ENCODE data around the gene TYW3.
A peak's percentile ranks its signal among the peaks of the same experiment; 100 is the strongest.

TYW3 gene, protein sequence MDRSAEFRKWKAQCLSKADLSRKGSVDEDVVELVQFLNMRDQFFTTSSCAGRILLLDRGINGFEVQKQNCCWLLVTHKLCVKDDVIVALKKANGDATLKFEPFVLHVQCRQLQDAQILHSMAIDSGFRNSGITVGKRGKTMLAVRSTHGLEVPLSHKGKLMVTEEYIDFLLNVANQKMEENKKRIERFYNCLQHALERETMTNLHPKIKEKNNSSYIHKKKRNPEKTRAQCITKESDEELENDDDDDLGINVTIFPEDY

DNA sequence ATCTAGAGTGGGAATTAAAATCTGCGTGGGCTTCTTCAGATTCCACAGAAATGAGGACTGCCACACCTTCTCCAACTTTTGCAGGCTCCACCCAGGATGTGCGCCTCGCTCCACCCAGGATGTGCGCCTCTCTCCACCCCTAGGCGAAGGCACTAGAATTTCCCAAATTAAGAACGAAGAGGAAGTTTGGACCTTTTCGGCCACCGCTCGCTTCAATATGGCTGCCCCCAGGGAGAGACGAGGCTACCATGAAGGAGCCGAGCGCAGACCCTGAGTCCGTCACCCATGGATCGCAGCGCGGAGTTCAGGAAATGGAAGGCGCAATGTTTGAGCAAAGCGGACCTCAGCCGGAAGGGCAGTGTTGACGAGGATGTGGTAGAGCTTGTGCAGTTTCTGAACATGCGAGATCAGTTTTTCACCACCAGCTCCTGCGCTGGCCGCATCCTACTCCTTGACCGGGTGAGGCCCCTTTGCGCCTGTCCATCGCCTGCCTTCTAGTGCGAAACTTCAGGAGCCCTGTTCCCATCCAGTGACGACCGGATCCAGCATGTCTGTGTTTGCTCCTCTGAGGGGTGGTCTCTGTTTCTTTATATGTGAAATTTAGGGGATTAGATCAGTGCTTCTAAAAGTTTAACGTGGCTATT, at the start of gene TYW3, which contains the start of gene CRYZ:
Gene TYW3 (plus strand): TSS at position 193 of the 644 bp plus-strand sequence. CDS start 93 bp downstream, at position 286.
Gene CRYZ (minus strand): TSS at position 91 of the 644 bp plus-strand sequence. CDS start 8,229 bp downstream, outside the sequence.
- DNase-seq (ENCODE audit: low read depth), result peak; percentile 88

DNA sequence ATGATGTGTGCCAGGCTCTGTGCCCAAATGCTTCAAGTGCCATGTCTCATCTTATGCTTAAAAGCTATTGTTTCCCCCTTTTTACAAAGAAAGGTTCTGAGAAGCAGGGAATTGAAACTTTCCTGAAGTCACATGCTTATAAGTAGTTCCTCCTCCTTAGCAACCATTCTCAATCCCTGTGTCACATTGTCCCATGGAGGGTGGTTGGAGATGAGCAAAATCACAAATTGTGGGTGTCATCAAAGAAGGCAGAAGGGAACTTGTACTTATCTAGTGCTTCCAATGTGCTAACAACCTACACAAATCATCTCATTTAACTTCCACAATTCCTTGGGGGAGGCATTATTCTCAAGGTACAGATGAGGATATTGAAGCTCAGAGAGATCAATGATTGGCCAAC, 49.3 kb upstream of the TYW3 start:
- DNase-seq (ENCODE audit: low read depth), result no peak

DNA sequence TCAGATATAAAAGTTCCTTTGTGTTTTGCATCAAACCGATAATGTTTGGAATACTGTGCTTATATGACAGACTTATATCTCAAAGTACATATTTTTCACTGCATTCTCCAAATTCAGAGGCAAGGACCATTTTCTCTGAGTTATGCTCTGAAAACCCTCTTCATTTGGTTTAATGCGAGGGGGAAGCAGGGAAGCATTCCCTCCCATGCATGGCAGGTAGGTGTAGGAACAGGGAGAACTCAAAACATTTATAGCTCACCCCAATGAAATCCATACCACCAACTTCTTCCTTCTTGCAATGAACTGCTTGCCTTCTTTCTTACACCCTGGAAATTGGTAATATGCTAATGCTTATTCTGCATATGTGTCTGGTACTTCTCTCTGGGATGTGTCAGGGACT, 48.7 kb upstream of the TYW3 start:
- DNase-seq (ENCODE audit: low read depth), result no peak

DNA sequence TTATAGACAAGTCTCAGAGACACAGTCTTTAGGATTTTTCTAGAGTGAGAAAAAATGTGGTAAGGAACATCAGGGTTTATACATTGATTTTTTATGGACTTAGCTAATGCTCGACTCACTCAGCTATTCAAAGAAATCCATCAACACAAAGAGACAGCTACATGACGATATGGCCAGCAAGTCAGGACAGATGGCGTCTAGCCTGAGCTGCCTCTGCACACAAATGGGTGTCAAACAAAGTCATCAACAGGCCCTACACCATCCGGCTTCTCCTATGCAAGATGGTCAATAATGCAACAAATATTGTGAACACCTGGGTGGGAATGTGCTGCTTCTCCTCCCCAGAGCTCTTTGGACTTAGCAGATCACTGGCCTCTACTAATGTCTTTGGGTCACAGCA, 46.0 kb upstream of the TYW3 start:
- no peak for DNase-seq (ENCODE audit: low read depth)

DNA sequence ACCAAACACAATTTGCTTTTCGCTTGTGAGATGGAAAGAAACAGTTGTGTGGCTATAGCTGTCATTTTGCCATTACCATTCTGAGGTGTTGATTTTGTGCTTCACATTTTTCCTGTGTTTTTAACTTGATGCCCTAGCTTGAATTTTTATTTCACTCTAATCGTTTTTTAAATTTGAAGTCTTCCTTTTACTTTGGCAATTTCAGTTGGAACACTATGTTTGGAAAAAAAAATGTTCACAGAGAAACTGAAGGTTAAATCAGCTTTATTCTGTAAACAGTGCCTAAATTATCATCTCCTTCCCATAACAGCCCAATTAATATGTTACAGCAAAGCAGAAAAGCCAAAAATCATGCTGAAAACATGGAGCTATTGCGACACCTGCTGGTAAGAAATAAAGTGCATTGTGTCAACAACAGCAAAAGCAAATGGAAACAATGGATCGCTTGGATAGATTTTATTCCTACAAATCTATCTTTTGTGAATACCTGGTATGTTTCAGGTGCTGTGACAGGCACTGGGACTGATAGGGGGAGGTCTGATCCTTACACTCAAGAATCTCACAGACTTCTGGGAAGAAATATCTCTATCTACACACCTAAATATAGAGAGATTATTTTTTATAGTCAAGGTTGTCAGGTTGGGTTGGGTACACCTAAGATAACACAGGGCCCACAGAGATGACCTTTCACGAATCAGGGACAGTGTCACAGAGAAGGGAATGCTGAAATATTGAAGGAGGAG, 43.2 kb upstream of the TYW3 start:
- DNase-seq (ENCODE audit: low read depth), result peak; percentile 52

DNA sequence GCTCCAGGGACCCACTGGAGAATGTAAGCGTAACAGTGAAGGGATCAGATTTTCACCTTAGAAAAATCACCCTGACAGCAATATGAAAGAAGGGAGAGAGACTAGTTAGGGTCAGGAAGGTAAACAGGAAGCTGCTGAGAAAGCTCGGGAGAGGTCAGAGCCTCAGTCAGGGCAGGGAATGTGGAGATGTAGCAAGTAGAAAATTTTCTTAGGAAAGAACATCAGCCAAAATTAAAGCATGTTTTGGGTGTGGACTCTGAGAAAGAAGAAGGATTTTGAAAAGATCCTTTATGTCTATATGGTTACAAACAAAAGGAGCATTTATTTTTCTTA, 42.6 kb upstream of the TYW3 start:
- no peak for DNase-seq (ENCODE audit: low read depth)

DNA sequence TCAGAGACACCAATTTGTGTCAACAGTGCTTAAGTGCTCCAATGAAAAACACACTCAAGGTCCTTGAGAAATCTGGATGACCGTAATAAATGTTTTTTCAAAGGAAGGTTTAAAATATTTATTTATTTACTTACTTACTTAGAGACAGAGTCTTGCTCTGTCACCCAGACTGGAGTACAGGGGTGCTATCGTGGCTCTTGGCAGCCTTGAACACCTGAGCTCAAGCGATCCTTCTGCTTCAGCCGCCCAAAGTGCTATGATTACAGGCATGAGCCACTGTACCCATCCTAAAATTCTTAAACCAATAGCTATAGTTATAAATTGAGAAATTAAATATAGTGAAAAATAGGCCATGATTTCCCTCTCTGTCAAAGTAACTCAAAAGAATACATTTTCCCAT, 42.0 kb upstream of the TYW3 start:
- no peak for DNase-seq (ENCODE audit: low read depth)

DNA sequence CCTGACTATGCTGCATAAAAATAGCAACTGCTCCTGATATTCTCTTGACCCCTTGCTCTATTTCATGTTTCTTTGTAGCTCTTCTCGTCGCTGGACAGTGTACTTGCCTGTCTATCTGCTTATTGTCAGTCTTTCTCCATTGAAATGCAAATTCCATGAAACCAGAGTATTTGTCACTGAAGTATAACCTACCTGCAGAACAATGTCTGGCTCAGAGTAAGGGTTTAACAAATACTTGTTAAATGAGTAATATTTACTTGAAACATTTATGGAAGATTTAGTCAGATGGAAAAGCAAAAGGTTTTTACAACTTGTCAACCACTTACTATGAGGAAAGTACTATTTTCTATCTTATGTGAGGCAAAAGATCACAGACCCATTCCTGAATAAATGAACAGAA, 39.5 kb upstream of the TYW3 start:
- DNase-seq (ENCODE audit: low read depth), result no peak

DNA sequence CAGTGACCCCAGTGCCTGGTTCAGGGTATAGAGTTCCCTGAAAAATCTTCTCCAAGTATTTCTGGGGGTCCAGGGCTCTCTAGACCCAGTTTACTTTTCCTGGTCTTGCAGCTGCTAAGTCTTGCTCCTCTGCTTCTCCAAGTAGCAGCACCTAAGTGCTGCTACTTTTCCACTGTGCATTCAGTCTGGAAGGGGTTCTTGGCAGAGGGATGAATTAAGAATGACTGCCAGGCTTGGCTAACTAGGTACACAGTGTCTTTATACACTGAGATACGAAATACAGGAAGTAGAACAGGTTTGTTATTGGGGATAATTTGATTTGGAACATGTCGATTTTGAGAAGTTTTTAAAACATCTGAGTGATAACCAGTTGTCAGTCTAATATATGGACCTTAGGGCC, 35.1 kb upstream of the TYW3 start:
- no peak for DNase-seq (ENCODE audit: low read depth)

DNA sequence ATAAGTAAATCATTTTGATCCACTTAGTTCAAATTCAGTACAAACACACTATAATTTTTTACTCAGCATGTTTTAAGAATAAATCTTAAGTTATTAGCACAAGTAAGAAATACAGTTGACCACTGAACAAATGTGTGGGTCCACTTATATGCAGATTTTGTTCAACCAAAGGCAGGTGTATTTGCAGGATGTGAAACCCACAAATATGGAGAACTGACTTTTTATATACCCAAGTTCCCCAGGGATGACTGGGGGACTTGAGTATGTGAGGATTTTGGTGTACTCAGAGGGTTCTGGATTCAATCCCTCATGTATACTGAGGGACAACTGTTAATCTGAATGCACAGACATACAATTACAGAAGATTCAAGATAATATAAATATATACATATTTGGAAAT, 33.6 kb upstream of the TYW3 start:
- no peak for DNase-seq (ENCODE audit: low read depth)

DNA sequence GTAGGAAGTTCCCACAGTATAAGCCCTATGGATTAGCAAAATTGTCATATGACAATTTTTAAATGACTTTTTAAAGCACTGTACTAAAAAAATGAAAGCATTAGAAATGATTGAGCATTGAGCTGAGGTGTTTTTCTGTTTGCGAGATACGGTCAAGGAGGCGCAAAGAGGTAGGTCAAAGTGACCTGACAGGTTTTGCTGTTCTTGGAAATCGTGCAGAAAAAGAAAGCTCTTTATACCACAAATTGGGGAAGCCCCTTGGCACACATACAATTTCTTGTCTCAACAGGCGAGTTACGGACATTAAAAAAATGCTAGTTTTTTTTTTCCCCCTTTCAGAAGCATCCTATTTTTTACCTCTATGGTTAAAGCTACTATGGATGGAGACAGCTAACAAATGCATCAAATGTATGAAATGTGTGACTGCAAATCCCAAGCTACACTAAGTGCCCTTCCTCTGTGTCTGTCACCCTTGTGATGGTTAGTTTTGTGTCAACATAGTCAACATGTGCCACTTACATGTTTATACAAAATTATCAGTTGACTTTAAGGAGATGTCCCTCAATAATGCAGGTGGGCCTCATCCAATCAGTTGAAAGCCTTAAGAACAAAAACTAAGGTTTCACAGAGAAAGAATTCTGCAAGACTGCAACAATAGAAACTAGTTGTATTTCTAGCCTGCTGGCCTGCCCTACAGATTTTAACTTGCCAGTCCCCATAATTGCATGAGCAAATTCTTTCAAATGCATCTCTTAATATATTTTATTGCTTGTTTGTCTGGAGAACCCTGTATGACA, 29.4 kb upstream of the TYW3 start:
- no peak for DNase-seq (ENCODE audit: low read depth)

DNA sequence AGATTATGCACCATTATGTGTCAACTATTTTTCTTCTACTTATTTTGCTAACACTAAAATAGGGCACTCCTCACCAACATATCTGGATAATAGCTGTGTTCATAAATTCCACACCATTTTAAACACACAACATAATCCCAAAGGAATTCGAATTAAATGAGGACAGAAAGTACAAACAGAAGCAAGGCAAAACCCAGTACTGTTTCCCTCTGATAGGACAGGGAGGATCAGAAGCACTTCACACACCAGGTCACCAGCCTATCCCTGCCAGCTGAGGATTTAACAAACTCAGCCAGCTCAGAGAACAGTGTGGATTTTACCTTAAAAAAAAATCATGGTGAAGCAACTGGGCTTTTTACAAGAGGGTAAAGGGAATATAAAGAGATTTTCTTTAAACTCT, 20.1 kb upstream of the TYW3 start:
- DNase-seq (ENCODE audit: low read depth), result no peak

DNA sequence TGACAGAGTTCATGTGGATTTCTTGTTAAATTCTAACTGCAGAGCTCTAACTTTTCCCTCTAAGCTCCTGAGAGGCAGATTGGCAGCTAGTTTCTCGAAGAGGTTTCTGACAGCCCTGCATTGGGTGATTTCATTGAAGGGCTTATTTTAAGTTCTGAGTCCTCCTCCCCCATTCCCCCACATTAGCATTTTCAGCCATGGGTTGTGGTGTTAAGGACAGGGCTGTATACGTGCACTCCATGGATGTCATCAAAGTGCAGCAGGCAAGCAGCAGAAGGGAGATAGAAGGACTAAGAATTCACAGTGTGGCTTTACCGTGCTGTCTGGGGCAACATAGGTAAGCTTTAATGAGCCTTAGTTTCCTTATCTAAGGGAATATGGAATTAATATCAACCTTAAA, 19.1 kb upstream of the TYW3 start:
- no peak for DNase-seq (ENCODE audit: low read depth)

DNA sequence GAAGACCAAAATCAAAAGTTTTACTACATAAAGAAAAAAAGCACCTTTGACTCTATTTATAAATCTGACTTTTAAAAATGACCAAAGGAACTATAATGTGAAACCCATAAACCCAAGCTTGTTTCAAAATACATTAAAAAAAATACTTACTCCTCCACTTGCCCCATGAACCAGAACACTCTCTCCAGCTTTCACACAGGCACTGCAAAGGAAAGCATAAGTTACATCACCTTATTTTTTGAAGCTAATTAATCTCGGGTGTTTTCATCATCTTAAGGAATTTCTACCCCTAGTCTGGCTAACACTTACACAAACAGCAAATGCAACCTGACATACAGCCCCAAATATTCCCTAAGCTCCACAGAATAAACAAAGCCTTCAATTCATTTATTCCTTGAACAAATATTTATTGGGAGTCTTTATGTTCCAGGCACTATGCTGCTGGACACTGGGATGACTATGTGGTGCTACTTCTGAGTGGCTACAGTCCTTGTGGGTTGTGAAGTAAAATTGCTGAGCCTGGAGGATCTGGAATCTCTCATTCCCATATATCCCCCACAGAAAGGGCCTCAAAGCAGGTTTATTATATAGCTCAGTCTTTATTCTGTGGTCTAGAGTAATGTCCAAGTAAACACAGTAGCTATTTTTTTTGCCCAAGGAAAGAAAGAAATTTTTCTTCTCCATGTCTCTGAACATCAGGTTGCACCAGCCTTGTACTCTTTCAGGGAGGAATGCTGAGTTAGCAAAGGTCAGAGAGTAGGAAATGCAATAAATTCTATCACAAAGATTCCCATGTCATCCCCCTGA, 18.3 kb upstream of the TYW3 start:
- DNase-seq (ENCODE audit: low read depth), result no peak

DNA sequence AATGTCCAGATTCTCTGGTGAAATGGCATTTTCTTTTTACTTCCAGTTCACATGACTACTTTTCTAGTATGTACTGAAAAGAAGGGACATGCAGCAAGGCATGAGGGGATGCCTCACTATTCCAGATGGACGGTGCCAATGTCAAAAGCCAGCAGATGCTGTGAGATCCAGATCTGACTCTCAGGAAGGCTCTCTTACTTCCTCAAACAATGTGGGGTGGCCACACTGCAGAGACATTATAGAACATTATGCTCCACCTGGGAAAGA, 17.8 kb upstream of the TYW3 start:
- DNase-seq (ENCODE audit: low read depth), result no peak

DNA sequence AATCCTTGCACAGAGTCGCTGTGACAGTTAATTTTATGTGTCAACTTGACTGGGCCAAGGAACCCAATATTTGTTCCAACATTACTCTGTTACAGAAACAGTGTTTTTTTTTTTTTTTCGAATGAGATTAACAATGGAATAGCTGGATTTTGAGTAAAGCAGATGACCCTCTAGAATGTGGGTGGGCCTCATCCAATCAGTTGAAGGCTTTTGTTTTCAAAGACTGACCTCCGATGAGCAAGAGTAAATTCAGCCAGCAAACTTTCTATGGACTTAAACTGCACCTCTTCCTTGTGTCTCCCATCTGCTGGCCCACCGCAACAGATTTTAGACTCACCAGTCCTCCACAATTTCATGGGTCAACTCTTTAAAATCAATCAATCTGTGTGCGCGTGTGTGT, 17.1 kb upstream of the TYW3 start:
- DNase-seq (ENCODE audit: low read depth), result no peak

DNA sequence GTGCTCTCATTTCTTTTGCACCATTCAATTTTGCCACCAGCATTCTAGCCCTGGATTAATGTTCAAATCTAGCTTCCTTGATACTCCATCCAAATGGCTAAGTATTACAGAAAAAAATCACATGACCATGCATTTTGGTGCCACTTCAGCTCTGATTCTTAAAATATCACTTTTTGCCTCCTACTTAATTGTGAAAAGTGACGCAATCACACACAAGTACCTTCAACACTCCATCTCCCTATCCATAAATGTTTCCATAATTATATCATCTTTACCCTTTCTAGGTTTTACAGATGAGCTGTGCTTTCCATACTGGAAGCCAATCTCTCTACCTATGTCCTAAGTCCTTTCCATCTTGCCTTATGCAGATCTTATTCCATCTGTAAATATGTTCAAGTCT, 16.1 kb upstream of the TYW3 start:
- no peak for DNase-seq (ENCODE audit: low read depth)

DNA sequence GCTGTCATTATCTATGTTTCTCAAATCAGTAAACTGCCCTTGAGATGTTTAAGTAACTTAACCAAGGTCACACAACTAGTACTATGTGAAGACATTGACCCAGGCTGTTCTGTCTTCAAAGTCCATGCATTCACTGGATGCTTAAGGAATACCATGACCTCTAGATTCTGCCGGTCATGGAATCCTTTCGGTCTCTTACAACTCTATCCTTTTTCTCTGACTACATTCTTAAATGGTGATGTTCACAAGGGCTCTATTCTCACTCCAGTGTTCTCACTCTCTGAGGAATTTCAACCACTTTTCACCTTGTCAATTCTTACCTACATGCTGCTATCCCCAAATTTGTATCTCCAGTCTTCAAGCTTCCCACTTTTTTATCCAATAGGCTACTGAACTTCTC, 15.3 kb upstream of the TYW3 start:
- DNase-seq (ENCODE audit: low read depth), result no peak

DNA sequence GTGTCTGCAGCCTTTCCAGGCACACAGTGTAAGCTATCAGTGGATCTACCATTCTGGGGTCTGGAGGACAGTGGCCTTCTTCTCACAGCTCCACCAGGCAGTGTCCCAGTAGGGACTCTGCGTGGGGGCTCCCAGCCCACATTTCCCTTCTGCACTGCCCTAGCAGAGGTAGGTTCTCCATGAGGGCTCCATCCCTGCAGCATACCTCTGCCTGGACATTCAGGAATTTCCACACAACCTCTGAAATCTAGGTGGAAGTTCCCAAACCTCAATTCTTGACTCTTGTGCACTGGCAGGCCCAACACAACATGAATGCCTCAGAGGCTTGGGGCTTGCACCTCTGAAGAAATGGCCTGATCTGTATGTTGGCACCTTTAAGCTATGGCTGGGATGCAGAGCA, 6.9 kb upstream of the TYW3 start:
- DNase-seq (ENCODE audit: low read depth), result no peak

DNA sequence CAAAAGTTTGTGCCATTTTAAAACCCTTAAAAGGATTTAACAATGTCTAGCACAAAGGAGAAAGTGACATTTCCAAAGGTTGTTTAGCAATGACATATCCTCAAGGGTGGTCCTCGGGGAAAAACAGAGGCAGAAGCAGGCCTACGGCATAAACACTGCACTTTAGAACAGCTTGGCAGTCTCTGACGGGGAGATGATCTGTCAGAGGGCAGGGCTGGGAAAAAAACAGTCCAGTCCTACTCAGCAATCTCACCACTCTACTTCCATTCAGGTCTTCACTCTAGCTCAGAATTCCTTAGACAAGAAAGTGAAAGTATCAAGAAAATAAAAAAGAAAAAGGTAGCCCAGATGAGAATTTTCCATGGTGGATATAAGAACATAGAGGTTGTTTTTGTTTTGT, 4.2 kb upstream of the TYW3 start:
- no peak for DNase-seq (ENCODE audit: low read depth)

DNA sequence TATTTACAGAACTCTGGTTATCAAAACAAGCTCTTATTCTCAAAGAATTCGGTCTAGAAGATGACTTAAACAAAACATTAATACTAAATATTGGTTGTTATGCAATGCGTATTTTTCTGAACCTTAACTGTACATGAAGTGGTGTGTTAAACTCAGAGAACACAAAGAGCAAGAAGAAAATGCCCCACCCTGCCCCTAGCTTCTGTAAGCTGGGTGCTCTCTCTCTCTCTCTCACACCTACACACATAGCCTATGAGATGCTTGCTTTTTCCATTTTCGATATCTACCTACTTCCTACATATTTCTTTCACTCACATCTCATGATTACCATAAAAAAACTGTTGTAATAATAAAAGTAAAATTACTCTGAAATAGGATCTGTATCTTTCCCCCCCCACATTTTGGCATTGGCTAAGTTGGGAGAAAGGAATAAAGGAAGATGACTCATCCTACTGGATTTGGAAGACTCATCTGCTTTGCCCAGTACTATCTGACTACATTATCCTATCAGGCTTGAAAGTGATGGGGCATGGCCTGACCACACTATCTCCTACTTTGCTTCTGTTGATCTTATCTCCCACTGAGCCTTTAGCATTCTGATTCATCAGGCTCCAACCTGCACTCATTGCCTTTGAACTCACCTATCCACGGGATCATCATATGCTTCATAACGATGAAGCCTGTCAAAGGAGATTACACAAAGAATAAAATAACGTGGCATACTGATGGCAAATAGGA, 3.0 kb upstream of the TYW3 start:
- peak; percentile 69 for DNase-seq (ENCODE audit: low read depth)
